Liver (tissue), 3 donors: ENCODE data around the gene TIFAB.
A peak's percentile ranks its signal among the peaks of the same experiment; 100 is the strongest.

ENCODE experiments used
- RAD21 ChIP-seq, 2 donors: IDR thresholded peaks; 2 replicates each; pipeline ENCODE4 v1.6.1; 2016; ENCODE audit warnings: antibody characterized with exemption in 2 of 2, mild to moderate bottlenecking in 2 of 2
- RXRA ChIP-seq, 2 donors: IDR thresholded peaks; 2 replicates each; pipeline ENCODE4 v1.6.1; 2017 to 2018; ENCODE audit warnings: antibody characterized with exemption in 2 of 2, mild to moderate bottlenecking in 1 of 2
- YY1 ChIP-seq: IDR thresholded peaks from 2 replicates; pipeline ENCODE4 v1.6.1; 2016; ENCODE audit warnings: antibody characterized with exemption, mild to moderate bottlenecking
- TF ChIP-seq, protein P1 (sequence below): fragments of 150-350 bp; IDR thresholded peaks from 2 replicates; pipeline ENCODE4 v1.5.1; 2017; ENCODE audit warnings: improper control_type of control experiment, low read depth, low read length; ENCODE audit not compliant: missing input control
- TF ChIP-seq, protein P2 (sequence below): IDR thresholded peaks from 2 replicates; pipeline ENCODE4 v1.6.1; 2016; ENCODE audit warnings: antibody characterized with exemption, mild to moderate bottlenecking
- donor health status: healthy.
- donor health status: healthy.

DNA sequence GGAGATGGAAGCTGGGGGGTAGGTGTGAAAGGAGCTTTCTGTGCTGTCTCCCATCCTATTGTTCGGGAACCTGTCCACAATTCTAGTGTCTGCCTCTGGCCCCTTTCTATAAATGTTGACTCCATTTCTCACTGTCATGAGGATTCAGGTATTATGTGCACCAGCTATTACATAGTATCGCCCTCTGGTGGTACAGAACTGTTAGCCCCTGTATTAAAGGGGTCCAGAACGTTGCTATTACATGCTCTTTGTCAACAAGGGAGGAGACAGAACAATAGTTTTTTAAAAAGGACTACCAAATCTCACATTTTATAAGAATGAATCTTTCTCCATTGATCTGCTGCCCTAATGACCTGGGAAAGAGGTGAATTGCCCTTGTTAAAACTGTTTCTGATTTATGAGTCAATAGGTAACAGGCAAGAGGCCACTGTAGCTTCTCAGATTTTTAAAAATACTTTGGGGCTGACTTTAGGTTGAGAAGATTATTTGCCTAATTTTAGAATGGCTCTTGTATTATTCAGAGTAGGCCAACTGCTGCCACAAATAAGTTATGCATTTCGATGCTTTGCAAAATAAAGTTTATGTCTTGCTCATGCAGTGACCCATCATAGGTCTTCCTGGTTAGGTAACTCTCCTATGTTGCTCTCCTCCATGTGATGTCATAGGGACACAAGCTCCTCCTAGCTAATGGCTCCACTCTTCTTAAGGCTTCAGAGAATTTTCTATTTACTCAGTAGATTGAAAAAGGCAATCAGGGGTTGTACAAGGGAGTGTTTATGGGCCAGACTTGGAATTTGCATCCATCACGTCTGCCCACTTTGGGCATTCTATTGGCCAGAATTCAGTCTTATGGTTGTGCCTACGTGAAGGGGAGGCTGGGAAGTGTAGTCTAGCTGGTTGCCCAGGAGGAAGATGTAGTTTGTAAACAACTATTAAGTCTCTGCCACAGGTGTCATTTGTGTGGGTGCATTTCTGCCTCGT, 25.8 kb downstream of the TIFAB start:
- TF ChIP-seq, protein P1, sequence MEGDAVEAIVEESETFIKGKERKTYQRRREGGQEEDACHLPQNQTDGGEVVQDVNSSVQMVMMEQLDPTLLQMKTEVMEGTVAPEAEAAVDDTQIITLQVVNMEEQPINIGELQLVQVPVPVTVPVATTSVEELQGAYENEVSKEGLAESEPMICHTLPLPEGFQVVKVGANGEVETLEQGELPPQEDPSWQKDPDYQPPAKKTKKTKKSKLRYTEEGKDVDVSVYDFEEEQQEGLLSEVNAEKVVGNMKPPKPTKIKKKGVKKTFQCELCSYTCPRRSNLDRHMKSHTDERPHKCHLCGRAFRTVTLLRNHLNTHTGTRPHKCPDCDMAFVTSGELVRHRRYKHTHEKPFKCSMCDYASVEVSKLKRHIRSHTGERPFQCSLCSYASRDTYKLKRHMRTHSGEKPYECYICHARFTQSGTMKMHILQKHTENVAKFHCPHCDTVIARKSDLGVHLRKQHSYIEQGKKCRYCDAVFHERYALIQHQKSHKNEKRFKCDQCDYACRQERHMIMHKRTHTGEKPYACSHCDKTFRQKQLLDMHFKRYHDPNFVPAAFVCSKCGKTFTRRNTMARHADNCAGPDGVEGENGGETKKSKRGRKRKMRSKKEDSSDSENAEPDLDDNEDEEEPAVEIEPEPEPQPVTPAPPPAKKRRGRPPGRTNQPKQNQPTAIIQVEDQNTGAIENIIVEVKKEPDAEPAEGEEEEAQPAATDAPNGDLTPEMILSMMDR: peak; percentile 64
- TF ChIP-seq, protein P2, sequence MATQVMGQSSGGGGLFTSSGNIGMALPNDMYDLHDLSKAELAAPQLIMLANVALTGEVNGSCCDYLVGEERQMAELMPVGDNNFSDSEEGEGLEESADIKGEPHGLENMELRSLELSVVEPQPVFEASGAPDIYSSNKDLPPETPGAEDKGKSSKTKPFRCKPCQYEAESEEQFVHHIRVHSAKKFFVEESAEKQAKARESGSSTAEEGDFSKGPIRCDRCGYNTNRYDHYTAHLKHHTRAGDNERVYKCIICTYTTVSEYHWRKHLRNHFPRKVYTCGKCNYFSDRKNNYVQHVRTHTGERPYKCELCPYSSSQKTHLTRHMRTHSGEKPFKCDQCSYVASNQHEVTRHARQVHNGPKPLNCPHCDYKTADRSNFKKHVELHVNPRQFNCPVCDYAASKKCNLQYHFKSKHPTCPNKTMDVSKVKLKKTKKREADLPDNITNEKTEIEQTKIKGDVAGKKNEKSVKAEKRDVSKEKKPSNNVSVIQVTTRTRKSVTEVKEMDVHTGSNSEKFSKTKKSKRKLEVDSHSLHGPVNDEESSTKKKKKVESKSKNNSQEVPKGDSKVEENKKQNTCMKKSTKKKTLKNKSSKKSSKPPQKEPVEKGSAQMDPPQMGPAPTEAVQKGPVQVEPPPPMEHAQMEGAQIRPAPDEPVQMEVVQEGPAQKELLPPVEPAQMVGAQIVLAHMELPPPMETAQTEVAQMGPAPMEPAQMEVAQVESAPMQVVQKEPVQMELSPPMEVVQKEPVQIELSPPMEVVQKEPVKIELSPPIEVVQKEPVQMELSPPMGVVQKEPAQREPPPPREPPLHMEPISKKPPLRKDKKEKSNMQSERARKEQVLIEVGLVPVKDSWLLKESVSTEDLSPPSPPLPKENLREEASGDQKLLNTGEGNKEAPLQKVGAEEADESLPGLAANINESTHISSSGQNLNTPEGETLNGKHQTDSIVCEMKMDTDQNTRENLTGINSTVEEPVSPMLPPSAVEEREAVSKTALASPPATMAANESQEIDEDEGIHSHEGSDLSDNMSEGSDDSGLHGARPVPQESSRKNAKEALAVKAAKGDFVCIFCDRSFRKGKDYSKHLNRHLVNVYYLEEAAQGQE: no peak
- TF ChIP-seq RXRA (IDR thresholded peaks at IDR 0.05): no peak
- TF ChIP-seq RAD21 (IDR thresholded peaks at IDR 0.05): peak; percentile 66 to 81
- TF ChIP-seq YY1: no peak
